Fibroblast of mammary gland (primary cell): ENCODE measurements around the gene TRIM46.

ENCODE experiments used
- DNase-seq: peaks from one replicate; pipeline ENCODE4 v3.0.0-alpha.2; 2010; ENCODE audit warnings: low read depth
- H3K4me3 ChIP-seq: 2 replicates; pipeline ENCODE4 v1.5.1; 2011; ENCODE audit warnings: low read depth, mild to moderate bottlenecking, low read length, moderate library complexity; ENCODE audit not compliant: control insufficient read depth
- TF ChIP-seq, protein P1 (sequence below): conservative IDR thresholded peaks from 2 replicates; pipeline ENCODE4 v1.5.1; 2011; ENCODE audit warnings: low read depth, low read length, inconsistent platforms; ENCODE audit not compliant: control insufficient read depth, insufficient read depth

TRIM46 gene

GRCh38 chr1:155127105-155127966 lies 46.3 kb upstream of the TRIM46 start, which contains the start of gene EFNA1:
Gene EFNA1, plus strand, starts transcription at chr1:155127876. Its CDS starts 102 bp downstream, at chr1:155127978.
- peak; percentile 70 for DNase-seq
- TF ChIP-seq, protein P1, sequence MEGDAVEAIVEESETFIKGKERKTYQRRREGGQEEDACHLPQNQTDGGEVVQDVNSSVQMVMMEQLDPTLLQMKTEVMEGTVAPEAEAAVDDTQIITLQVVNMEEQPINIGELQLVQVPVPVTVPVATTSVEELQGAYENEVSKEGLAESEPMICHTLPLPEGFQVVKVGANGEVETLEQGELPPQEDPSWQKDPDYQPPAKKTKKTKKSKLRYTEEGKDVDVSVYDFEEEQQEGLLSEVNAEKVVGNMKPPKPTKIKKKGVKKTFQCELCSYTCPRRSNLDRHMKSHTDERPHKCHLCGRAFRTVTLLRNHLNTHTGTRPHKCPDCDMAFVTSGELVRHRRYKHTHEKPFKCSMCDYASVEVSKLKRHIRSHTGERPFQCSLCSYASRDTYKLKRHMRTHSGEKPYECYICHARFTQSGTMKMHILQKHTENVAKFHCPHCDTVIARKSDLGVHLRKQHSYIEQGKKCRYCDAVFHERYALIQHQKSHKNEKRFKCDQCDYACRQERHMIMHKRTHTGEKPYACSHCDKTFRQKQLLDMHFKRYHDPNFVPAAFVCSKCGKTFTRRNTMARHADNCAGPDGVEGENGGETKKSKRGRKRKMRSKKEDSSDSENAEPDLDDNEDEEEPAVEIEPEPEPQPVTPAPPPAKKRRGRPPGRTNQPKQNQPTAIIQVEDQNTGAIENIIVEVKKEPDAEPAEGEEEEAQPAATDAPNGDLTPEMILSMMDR = no peak
- H3K4me3 ChIP-seq = peak within 1 kb of the TSS; percentile 43

GRCh38 chr1:155127967-155128754 lies 45.5 kb upstream of the TRIM46 start:
- TF ChIP-seq, protein P1 = no peak
- DNase-seq = no peak

DNA sequence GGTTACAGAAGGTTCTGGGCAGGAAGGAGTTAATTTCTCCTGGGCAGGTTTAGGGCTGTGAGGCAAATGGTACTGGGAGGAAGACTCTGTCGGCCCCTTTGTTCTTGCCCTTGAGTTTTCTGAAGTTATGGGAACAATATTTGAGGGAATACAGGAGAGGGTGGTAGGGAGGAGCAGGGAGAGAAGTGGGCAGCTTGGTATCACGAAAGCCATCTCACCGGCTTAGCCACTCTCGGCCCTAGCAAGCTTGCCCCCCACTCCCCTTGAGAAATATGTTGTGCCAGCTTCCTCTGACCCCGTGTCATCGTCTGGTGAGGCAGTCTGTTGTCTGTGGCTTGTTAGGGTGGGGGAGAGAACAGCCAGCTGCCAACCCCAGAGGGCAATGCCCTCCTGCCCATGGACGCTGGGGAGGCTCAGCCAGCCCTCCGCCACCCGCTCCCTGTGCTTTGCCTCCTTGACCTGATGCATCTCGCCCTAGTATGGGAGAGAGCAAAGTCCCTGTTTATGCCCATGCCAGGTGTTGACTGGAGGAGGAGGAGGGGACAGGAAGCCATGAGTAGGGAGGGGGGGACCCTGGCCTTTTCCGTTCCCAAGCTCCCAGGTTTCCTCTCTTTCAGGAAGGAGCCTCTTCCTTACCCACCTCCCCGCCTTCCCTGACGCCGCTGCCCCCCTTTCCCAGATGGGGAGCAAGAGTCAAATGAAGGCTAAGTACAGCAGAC lies 44.7 kb upstream of the TRIM46 start:
- DNase-seq = no peak
- H3K4me3 ChIP-seq = no peak overlapping the region
- TF ChIP-seq, protein P1 = no peak

More at GRCh38 chr1:155127967-155128754, 45.5 kb upstream of the TRIM46 start:
- peak overlapping the region; percentile 36 for H3K4me3 ChIP-seq

GRCh38 chr1:155130272-155131006 lies 43.2 kb upstream of the TRIM46 start:
- TF ChIP-seq, protein P1 = no peak
- DNase-seq = no peak
- no peak overlapping the region for H3K4me3 ChIP-seq

DNA sequence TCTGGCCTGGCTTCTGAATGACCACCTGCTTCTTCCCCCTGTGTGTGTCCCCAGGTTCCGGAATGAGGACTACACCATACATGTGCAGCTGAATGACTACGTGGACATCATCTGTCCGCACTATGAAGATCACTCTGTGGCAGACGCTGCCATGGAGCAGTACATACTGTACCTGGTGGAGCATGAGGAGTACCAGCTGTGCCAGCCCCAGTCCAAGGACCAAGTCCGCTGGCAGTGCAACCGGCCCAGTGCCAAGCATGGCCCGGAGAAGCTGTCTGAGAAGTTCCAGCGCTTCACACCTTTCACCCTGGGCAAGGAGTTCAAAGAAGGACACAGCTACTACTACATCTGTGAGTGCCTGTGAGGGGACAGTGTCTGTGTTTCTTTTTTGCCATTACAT lies 42.4 kb upstream of the TRIM46 start:
- no peak overlapping the region for H3K4me3 ChIP-seq
- TF ChIP-seq, protein P1 = no peak
- DNase-seq = no peak

DNA sequence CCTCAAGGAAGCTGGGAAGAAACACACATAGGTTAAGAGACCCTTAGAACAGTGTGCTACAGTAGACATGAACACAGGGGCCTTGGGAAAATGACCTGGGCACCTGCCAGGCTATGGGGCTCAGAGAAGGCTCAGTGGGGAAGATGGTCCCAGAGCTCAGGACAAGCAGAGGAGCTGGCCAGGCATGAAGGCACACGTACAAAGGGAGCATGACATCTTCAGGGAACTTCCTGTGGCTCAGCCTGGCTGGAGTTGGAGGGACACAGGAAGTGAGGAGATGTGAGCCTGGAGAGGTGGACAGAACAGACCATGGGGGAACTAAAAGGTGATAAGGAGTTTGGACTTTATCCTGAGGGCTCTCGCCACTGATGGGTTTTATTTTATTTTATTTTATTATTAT lies 41.8 kb upstream of the TRIM46 start:
- no peak overlapping the region for H3K4me3 ChIP-seq
- DNase-seq = no peak
- TF ChIP-seq, protein P1 = no peak
